ENCODE results near the gene MMP21. TPM values are rescaled to one million over a fixed set of nuclear protein-coding genes. Genes with fewer than 3 reads are reported as not detected.

Gene MMP21
- total RNA-seq, 2 donors from 2014 or later: not detected

GRCh38 chr10:125773687-125774543 lies 1.7 kb downstream of the MMP21 start:
- H3K36me3 ChIP-seq (replicated peaks in 1 of 2; ENCODE audit: insufficient read depth in 1 of 2, low read depth in 2 of 2): no peaks in the 10 kb centered on the region
- intact Hi-C loops (cut with DNase I): no loop called here
- no peaks in the 10 kb centered on the region for H3K27me3 ChIP-seq
- no peaks in the 10 kb centered on the region for H3K4me1 ChIP-seq
- 78 to 84% methylated on average over 18 to 47 of the region's 75 CpGs for WGBS, 2 donors
- no peak for DNase-seq
- no peaks in the 10 kb centered on the region for H3K9me3 ChIP-seq
- H3K27ac ChIP-seq: no peak overlapping the region
- ATAC-seq: no peak
- TF ChIP-seq, protein P1, sequence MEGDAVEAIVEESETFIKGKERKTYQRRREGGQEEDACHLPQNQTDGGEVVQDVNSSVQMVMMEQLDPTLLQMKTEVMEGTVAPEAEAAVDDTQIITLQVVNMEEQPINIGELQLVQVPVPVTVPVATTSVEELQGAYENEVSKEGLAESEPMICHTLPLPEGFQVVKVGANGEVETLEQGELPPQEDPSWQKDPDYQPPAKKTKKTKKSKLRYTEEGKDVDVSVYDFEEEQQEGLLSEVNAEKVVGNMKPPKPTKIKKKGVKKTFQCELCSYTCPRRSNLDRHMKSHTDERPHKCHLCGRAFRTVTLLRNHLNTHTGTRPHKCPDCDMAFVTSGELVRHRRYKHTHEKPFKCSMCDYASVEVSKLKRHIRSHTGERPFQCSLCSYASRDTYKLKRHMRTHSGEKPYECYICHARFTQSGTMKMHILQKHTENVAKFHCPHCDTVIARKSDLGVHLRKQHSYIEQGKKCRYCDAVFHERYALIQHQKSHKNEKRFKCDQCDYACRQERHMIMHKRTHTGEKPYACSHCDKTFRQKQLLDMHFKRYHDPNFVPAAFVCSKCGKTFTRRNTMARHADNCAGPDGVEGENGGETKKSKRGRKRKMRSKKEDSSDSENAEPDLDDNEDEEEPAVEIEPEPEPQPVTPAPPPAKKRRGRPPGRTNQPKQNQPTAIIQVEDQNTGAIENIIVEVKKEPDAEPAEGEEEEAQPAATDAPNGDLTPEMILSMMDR (IDR thresholded peaks at IDR 0.05): no peak
- no peak for TF ChIP-seq POLR2A (IDR thresholded peaks at IDR 0.05)
- H3K4me3 ChIP-seq: no peak overlapping the region

DNA sequence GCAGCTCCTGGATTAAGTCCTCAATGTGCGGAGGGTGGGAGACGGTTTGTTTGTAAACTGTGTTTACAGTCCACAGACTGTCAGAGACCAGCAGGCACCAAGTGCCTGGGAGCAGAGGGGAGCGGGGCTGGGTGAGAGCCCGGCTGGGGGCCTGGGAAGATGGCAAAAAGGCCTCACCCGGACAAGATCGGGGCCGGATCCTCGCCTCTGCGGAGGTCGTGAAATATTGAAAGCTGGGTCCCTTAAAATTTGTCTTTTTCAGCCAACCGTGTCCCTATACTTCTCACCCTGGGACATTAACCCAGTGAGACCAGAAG lies 2.8 kb downstream of the MMP21 start:
- no peaks in the 10 kb centered on the region for H3K36me3 ChIP-seq (replicated peaks in 1 of 2; ENCODE audit: insufficient read depth in 1 of 2, low read depth in 2 of 2)
- H3K27me3 ChIP-seq: no peaks in the 10 kb centered on the region
- TF ChIP-seq, protein P1 (IDR thresholded peaks at IDR 0.05): no peak
- no peak for TF ChIP-seq POLR2A (IDR thresholded peaks at IDR 0.05)
- H3K4me3 ChIP-seq: no peak overlapping the region
- H3K9me3 ChIP-seq: no peaks in the 10 kb centered on the region
- 87 to 94% methylated on average over 11 of the region's 11 CpGs for WGBS, 2 donors
- no peaks in the 10 kb centered on the region for H3K4me1 ChIP-seq
- H3K27ac ChIP-seq: no peak overlapping the region
- intact Hi-C loops (cut with DNase I): no loop called here
- DNase-seq: no peak
- no peak for ATAC-seq

- TF ChIP-seq POLR2A (IDR thresholded peaks at IDR 0.05): no peak
- TF ChIP-seq, protein P1 (IDR thresholded peaks at IDR 0.05): no peak
- Histone ChIP-seq H3K27ac (no peak overlapping the region), H3K27me3 (no peaks in the 10 kb centered on the region), H3K36me3 (replicated peaks in 1 of 2; ENCODE audit: insufficient read depth in 1 of 2, low read depth in 2 of 2) (no peaks in the 10 kb centered on the region), H3K4me1 (peaks cover 2% of the 10 kb centered on the region), H3K9me3 (no peaks in the 10 kb centered on the region), H3K4me3 (no peak overlapping the region)
- intact Hi-C loops (cut with DNase I): no loop called here
- 81 to 89% methylated on average over 20 to 22 of the region's 28 CpGs for WGBS, 2 donors
- no peak for ATAC-seq
- no peak for DNase-seq
These were observed 3.3 kb downstream of the MMP21 start for GRCh38 chr10:125772112-125772863.

DNA sequence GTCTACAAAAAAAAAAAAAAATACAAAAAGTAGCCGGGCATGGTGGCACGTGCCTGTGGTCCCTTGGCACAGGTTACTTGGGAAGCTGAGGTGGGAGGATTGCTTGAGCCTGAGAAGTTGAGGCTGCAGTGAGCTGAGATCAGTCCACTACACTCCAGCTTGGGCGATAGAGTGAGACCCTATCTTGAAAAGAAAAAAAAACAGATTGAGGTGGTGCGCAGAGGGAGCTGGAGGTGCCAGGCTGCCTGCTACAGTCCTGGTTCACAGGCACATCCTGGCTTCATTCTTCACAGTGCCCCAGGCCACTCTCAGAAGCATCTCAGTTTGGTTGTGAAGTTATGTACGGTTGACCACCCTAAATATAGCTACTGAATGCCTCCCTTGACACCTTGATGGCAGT lies 4.8 kb downstream of the MMP21 start:
- intact Hi-C loops (cut with DNase I): no loop called here
- TF ChIP-seq, protein P1 (IDR thresholded peaks at IDR 0.05): no peak
- TF ChIP-seq POLR2A (IDR thresholded peaks at IDR 0.05): no peak
- no peaks in the 10 kb centered on the region for H3K36me3 ChIP-seq (replicated peaks in 1 of 2; ENCODE audit: insufficient read depth in 1 of 2, low read depth in 2 of 2)

More for the DNA sequence above, 4.8 kb downstream of the MMP21 start:
- Histone ChIP-seq H3K27ac (no peak overlapping the region), H3K27me3 (no peaks in the 10 kb centered on the region), H3K4me3 (no peak overlapping the region), H3K4me1 (peaks cover 16% of the 10 kb centered on the region), H3K9me3 (no peaks in the 10 kb centered on the region)
- no peak for DNase-seq
- WGBS, 2 donors: 86 to 89% methylated on average over 5 of the region's 5 CpGs
- ATAC-seq: no peak
